ENCODE data around the gene OR13F1.

DNA sequence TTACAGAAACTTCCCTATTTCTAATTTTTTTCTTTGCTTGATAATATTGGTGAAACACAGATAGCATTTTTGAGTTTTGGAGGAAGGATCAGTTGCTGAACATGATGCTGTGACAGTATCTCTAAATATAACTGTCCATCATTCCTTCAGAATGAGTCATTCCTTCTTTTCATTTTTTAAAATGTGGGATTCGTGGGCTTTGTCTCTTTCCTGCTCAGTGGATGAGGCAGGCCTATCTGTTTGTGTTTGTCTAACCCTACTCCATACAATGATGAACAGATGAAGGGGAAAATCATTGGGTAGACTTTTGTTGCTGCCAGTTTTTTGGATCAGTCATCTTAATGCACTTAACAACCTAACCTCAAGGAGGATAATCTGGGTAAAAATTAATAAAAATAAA lies 49.2 kb downstream of the OR13F1 start:
- TF ChIP-seq TEAD4 (IDR thresholded peaks at IDR 0.05; ENCODE audit: low read depth, low read length) = no peak
- no peak for TF ChIP-seq POLR2AphosphoS5 (IDR thresholded peaks at IDR 0.05; ENCODE audit: low read depth, low read length)
- TF ChIP-seq HDAC2 (IDR thresholded peaks at IDR 0.05; ENCODE audit: borderline replicate concordance in 1 of 2, low read depth in 2 of 2, low read length in 2 of 2) = no peak
- no peak for TF ChIP-seq POLR2A (IDR thresholded peaks at IDR 0.05; ENCODE audit: control extremely low read depth in 1 of 2, low read depth in 2 of 2, low read length in 2 of 2)
- no peak for TF ChIP-seq ATF3 (IDR thresholded peaks at IDR 0.05; ENCODE audit: insufficient read depth, low read depth, low read length)
- TF ChIP-seq CTCF (IDR thresholded peaks at IDR 0.05; ENCODE audit: control extremely low read depth in 1 of 3, insufficient read depth in 1 of 3, low read depth in 1 of 3, low read length in 3 of 3) = no peak
- TF ChIP-seq TCF12 (IDR thresholded peaks at IDR 0.05; ENCODE audit: low read depth, low read length) = no peak
- TF ChIP-seq ASH2L (IDR thresholded peaks at IDR 0.05; ENCODE audit: low read length) = no peak
- no peak for TF ChIP-seq GABPA (IDR thresholded peaks at IDR 0.05; ENCODE audit: borderline replicate concordance, insufficient read depth, low read length)
- TF ChIP-seq SRF (IDR thresholded peaks at IDR 0.05; ENCODE audit: low read depth, low read length) = no peak
- TF ChIP-seq EP300 (IDR thresholded peaks at IDR 0.05; ENCODE audit: borderline replicate concordance in 1 of 2, low read depth in 2 of 2, low read length in 2 of 2) = no peak
- TF ChIP-seq SP1 (IDR thresholded peaks at IDR 0.05; ENCODE audit: low read depth, low read length) = no peak
- TF ChIP-seq CHD1 (IDR thresholded peaks at IDR 0.05; ENCODE audit: low read depth, low read length) = no peak
- TF ChIP-seq CEBPB (IDR thresholded peaks at IDR 0.05; ENCODE audit: low read depth, low read length) = no peak
